Neural progenitor cell (in vitro differentiated cells): ENCODE measurements around the gene ARHGAP15. TPM values are rescaled to one million over a fixed set of nuclear protein-coding genes. Genes with fewer than 3 reads are reported as not detected.

Experiments used
- DNase-seq: peaks from one replicate; pipeline ENCODE4 v3.0.0-alpha.2; 2016; ENCODE audit warnings: low spot score
- H2AFZ ChIP-seq: fragments of 200-600 bp; sonication (generic); replicated peaks from 2 replicates; pipeline ENCODE4 v1.6.1; 2016; ENCODE audit warnings: antibody characterized with exemption
- H3F3A ChIP-seq: fragments of 200-600 bp; sonication (generic); 2 replicates; pipeline ENCODE4 v1.6.1; 2016; ENCODE audit warnings: antibody characterized with exemption, low read depth
- H3K27ac ChIP-seq: fragments of 200-600 bp; sonication (generic); 2 replicates; pipeline ENCODE4 v1.5.1; 2016; ENCODE audit warnings: mild to moderate bottlenecking
- H3K27me3 ChIP-seq: fragments of 200-600 bp; sonication (generic); 2 replicates; pipeline ENCODE4 v1.6.1; 2016; ENCODE audit warnings: mild to moderate bottlenecking, moderate library complexity
- H3K36me3 ChIP-seq: fragments of 200-600 bp; sonication (generic); 2 replicates; pipeline ENCODE4 v1.5.1; 2016
- H3K4me1 ChIP-seq: fragments of 200-600 bp; sonication (generic); 2 replicates; pipeline ENCODE4 v1.6.1; 2016; ENCODE audit warnings: mixed run types
- H3K4me2 ChIP-seq: fragments of 200-600 bp; sonication (generic); 2 replicates; pipeline ENCODE4 v1.6.1; 2016
- H3K4me3 ChIP-seq: fragments of 200-600 bp; sonication (generic); 2 replicates; pipeline ENCODE4 v1.5.1; 2016
- H3K79me2 ChIP-seq: fragments of 200-600 bp; sonication (generic); 2 replicates; pipeline ENCODE4 v1.6.1; 2016; ENCODE audit warnings: low read depth
- H3K9ac ChIP-seq: fragments of 200-600 bp; sonication (generic); 2 replicates; pipeline ENCODE4 v1.6.1; 2016
- H3K9me3 ChIP-seq: fragments of 200-600 bp; sonication (generic); 2 replicates; pipeline ENCODE4 v1.5.1; 2016; ENCODE audit warnings: low read depth
- H4K20me1 ChIP-seq: fragments of 200-600 bp; sonication (generic); 2 replicates; pipeline ENCODE4 v1.6.1; 2016; ENCODE audit warnings: low read depth
- H3K27ac Mint-ChIP-seq: 3 replicates; pipeline ENCODE4 v1.8.0; 2021; ENCODE audit warnings: mixed read lengths
- H3K27me3 Mint-ChIP-seq: 2 replicates; pipeline ENCODE4 v1.8.0; 2022; ENCODE audit warnings: low read depth, mild to moderate bottlenecking, inconsistent platforms, moderate library complexity, mixed read lengths; ENCODE audit not compliant: insufficient read depth
- H3K36me3 Mint-ChIP-seq: 3 replicates; pipeline ENCODE4 v1.8.0; 2021; ENCODE audit warnings: mixed read lengths
- H3K4me1 Mint-ChIP-seq: 3 replicates; pipeline ENCODE4 v1.8.0; 2021; ENCODE audit warnings: mixed read lengths
- H3K4me3 Mint-ChIP-seq: 3 replicates; pipeline ENCODE4 v1.8.0; 2021; ENCODE audit warnings: mild to moderate bottlenecking, moderate library complexity, mixed read lengths
- H3K9me3 Mint-ChIP-seq: 3 replicates; pipeline ENCODE4 v1.8.0; 2020; ENCODE audit warnings: mixed read lengths
- EZH2 ChIP-seq: fragments of 200-600 bp; sonication (generic); IDR thresholded peaks from 2 replicates; pipeline ENCODE4 v1.6.1; 2017; ENCODE audit warnings: antibody characterized with exemption, mild to moderate bottlenecking, moderate library complexity
- EZH2phosphoT487 ChIP-seq: fragments of 200-600 bp; sonication (generic); IDR thresholded peaks from 2 replicates; pipeline ENCODE4 v1.6.1; 2017; ENCODE audit warnings: antibody characterized with exemption
- total RNA-seq: library from RNA; depleted of rRNA; stranded (reverse); fragments of >200 nt; gene quantifications from 2 replicates; pipeline ENCODE4 v1.2.3, GENCODE V29; 2015; ENCODE audit warnings: low replicate concordance
- TF ChIP-seq, protein P1 (sequence below): fragments of 200-600 bp; sonication (generic); IDR thresholded peaks from 2 replicates; pipeline ENCODE4 v1.5.1; 2017; ENCODE audit warnings: antibody characterized with exemption, mild to moderate bottlenecking

Gene ARHGAP15
- total RNA-seq, 1 donor from 2014 or later: 5.9 TPM

DNA sequence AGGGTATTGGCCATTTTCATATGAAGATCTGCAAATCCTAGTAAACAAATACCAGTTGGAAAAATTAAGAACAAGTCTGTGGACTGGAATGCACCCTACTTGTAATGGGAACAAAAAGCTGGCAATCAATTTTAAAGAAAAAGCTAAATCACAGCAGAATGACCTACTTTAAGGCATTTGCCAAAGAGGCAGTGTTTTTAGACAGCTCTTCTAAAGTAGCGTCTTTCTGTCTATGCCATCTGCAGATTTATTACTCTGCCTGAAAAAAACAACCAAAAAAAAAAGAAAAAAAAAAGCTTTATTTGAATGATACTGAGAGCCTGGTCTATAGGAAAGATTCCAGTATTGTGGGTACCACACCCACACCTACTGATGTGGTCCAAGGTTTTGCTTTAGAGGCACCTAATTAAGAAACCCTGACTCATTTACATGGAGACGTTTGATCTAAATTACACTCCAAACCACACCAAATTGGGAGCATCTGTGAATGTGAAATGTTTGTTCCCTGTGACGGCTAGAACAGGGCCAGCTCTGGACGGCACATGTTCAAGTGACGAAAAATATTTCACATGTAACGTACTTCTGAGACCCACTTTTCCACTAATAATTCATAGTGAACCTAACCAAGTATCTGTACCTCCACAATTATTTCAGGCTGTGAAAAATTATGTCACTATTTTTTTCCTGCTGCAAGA, 597.1 kb downstream of the ARHGAP15 start:
- Histone ChIP-seq H3K27ac (no peak overlapping the region), H2AFZ (no peak overlapping the region), H3K9me3 (no peaks in the 10 kb centered on the region), H3K79me2 (no peaks in the 10 kb centered on the region), H3K27me3 (no peaks in the 10 kb centered on the region), H3K4me3 (no peak overlapping the region), H3K36me3 (no peaks in the 10 kb centered on the region), H4K20me1 (no peaks in the 10 kb centered on the region), H3K4me2 (peak overlapping the region; percentile 3), H3K4me1 (peaks cover 18% of the 10 kb centered on the region), H3K9ac (no peak overlapping the region), H3F3A (peaks cover 2% of the 10 kb centered on the region)
- Mint-ChIP-seq H3K9me3 (no peaks in the 10 kb centered on the region), H3K27ac (no peak overlapping the region), H3K27me3 (peaks cover under 1% of the 10 kb centered on the region), H3K4me3 (no peak overlapping the region), H3K36me3 (no peaks in the 10 kb centered on the region), H3K4me1 (no peaks in the 10 kb centered on the region)
- TF ChIP-seq EZH2 (no peak), EZH2phosphoT487 (no peak)
- TF ChIP-seq, protein P1, sequence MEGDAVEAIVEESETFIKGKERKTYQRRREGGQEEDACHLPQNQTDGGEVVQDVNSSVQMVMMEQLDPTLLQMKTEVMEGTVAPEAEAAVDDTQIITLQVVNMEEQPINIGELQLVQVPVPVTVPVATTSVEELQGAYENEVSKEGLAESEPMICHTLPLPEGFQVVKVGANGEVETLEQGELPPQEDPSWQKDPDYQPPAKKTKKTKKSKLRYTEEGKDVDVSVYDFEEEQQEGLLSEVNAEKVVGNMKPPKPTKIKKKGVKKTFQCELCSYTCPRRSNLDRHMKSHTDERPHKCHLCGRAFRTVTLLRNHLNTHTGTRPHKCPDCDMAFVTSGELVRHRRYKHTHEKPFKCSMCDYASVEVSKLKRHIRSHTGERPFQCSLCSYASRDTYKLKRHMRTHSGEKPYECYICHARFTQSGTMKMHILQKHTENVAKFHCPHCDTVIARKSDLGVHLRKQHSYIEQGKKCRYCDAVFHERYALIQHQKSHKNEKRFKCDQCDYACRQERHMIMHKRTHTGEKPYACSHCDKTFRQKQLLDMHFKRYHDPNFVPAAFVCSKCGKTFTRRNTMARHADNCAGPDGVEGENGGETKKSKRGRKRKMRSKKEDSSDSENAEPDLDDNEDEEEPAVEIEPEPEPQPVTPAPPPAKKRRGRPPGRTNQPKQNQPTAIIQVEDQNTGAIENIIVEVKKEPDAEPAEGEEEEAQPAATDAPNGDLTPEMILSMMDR: no peak
- no peak for DNase-seq

DNA sequence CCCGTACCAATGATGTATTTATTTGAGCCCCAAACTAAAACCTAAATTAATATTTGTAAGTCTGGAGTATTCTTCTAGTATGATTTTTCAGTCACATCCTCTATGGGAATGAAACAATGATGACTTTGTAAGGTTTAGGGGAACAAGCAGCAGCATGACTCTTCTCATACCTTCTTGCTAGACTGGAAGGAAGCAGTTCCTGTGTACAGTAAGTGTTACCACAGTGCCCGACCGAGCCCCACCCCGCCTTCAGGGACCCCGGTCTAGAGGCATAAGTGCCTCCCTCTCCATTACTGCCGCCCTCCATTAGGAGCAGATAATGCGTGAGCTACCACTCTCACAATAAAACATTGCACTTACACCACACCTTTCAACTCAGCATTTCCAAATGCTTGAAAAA, 599.3 kb downstream of the ARHGAP15 start:
- Histone ChIP-seq H3K9ac (no peak overlapping the region), H3K79me2 (no peaks in the 10 kb centered on the region), H3K4me3 (no peak overlapping the region), H3K9me3 (no peaks in the 10 kb centered on the region), H4K20me1 (no peaks in the 10 kb centered on the region), H3K4me2 (no peak overlapping the region), H3K27me3 (no peaks in the 10 kb centered on the region), H3K36me3 (no peaks in the 10 kb centered on the region), H3K27ac (no peak overlapping the region), H3K4me1 (peaks cover 18% of the 10 kb centered on the region), H2AFZ (no peak overlapping the region), H3F3A (no peaks in the 10 kb centered on the region)
- Mint-ChIP-seq H3K4me3 (no peak overlapping the region), H3K27me3 (no peaks in the 10 kb centered on the region), H3K9me3 (no peaks in the 10 kb centered on the region), H3K27ac (no peak overlapping the region), H3K36me3 (no peaks in the 10 kb centered on the region), H3K4me1 (no peaks in the 10 kb centered on the region)
- no peak for TF ChIP-seq EZH2
- TF ChIP-seq, protein P1: no peak
- TF ChIP-seq EZH2phosphoT487: no peak
- no peak for DNase-seq

GRCh38 chr2:143729296-143729814, 600.1 kb downstream of the ARHGAP15 start:
- no peaks in the 10 kb centered on the region for H3K36me3 ChIP-seq
- no peak overlapping the region for H3K4me2 ChIP-seq
- H3K79me2 ChIP-seq: no peaks in the 10 kb centered on the region
- no peak overlapping the region for H2AFZ ChIP-seq
- peaks cover 15% of the 10 kb centered on the region for H3K4me1 ChIP-seq
- Mint-ChIP-seq H3K27me3 (no peaks in the 10 kb centered on the region), H3K4me1 (no peaks in the 10 kb centered on the region), H3K9me3 (no peaks in the 10 kb centered on the region), H3K36me3 (no peaks in the 10 kb centered on the region), H3K27ac (no peak overlapping the region), H3K4me3 (no peak overlapping the region)
- no peak overlapping the region for H3K4me3 ChIP-seq
- H3K27me3 ChIP-seq: no peaks in the 10 kb centered on the region
- H3K9ac ChIP-seq: no peak overlapping the region
- no peaks in the 10 kb centered on the region for H3K9me3 ChIP-seq
- no peak for DNase-seq
- no peak for TF ChIP-seq EZH2phosphoT487
- TF ChIP-seq EZH2: no peak
- TF ChIP-seq, protein P1: no peak
- H3F3A ChIP-seq: no peaks in the 10 kb centered on the region
- no peaks in the 10 kb centered on the region for H4K20me1 ChIP-seq
- H3K27ac ChIP-seq: no peak overlapping the region
